NCI-H2029 treated with DMSO at 0.1 percent for 48 hours (cell line): Measurements from ENCODE around the gene GPSM1.
"Not testable (repeated sequence)": the region's sequence is repeated elsewhere in the genome, so short reads cannot be mapped to it uniquely, and the experiment has no call there.

ENCODE experiments used
- DNase-seq: peaks from one replicate; lab custom pipeline; 2025; lab: John Stamatoyannopoulos, UW

GPSM1 gene

DNA sequence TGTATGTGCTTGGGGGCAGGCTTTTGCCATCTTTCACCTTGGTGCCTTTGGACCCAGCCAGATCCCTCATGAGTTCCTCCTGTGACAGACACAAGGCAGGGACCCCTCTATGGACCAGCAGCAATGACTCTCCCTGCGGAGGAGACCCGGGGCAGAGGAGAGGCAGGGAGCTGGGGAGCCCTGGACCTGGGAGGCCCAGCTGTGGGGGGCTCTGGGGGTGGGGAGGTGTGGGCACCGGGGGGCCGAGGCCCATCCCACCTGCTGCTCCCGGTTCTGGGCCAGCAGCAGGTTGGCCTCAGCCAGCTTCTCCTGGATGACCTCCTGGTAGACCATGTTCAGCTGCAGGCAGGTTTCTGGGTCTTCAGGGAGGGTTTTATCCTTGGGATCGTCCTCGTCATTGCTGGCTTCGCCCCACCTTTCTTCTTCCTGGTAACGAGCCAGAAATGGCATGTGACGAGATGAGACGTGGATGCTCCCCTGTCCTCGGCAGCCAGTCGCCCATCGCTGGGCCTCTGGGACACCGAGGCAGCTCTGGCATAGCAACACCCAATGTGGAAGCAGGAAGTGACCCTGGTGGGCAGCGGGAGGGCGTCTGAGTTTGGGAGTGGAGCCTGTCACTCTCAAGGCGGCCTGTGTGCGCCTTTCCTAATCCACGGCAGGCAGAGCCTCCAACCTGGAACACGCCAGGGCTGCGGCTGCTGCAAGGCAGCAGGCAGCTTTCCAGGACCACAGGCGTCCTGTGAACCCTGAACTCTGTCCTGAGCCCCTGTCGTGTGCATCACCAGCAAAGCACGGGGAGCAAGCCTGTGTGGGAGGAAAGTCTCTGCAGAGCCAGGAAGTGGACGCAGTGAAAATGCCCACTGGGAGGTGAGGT is 68.2 kb downstream of the GPSM1 start:
- DNase-seq, result no peak

DNA sequence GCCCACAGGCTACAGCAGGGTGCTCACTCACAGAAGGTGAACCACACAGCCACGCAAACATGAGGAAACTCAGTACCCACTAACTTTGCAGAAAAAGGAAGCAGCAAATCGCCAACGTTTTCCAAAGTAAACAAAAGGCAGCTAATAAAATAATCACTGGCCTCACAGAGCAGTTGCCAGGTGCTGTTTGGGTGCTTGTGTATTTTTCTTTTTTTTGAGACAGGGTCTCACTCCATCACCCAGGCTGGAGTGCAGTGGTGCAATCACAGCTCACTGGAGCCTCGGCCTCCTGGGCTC is 68.8 kb downstream of the GPSM1 start:
- no peak for DNase-seq

DNA sequence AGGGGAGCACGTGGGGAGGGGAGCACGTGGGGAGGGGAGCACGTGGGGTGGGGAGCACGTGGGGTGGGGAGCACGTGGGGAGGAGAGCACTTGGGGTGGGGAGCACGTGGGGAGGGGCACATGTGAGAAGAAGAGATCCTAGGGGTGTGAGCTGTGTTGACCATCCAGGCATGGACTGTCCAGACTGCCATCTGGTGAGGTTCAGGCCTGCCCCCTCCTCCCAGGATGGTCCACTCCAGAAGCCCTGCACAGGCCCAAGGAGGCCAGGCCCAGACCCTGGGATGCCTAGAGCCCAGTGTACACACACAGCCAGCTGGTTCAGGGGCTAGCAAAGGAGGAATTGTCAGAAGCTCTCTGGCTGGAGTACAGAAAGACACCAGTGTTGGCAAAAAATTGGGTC is 70.3 kb downstream of the GPSM1 start:
- no peak for DNase-seq

DNA sequence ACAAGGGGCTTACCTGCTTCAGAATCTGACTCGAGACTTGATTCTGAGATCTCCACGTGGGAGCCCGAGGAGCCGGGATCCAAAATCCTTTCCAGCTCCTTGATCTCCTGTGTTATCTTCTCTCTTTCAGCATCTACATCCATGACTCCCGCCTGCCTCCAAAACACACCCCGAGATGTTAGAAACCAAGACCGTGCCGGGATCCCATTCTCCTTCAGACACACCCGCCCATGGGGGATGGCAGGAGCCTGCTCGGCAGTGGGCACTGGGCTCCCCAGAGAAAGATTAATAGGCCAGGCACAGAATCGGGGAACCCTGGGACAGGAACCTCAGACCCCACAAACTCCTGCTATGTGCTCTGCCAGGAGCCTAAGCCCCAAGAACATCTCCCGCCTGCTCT is 70.9 kb downstream of the GPSM1 start:
- DNase-seq, result no peak

DNA sequence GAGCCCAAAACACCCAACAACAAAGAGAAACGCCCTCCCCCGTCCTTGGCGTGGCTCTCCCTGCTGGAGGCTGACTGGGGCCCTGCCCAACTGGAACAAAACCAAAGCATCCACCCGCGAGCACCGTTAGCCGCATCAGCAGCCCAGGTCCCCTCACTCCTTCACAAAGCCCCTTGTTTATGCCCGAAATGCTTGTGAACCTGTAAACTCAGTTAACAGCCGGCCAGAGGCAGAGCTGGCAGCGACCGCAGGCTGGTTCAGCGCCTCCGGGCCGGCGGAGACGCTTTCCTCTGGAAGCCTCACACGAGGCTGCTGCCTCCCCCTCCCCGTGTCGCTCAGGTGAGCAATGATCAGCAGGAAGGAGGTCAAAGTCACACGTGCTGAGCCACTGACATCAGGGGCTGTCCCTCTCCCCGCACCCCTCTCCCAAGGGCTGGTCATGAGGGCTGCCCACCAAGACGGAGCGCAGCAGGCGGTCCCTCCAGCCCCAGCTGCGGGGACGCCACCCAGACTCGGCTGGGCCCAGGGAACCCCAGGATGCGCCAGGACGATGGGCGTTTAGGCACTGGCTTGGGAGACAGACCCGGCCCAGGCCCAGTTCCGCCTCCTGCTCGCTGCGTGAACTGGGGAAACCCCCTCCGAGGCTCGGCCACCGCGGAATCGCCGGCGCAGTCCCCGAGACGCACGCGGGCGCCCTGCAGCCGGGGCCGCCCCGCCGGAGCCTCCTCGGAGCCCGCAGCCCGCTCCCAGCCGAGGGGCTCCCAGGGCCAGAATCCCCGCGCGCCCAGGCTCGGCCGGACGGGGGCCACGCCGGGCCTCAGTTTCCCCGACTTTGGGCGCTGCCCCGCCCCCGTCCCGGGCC is 72.1 kb downstream of the GPSM1 start:
- DNase-seq, result no peak

DNA sequence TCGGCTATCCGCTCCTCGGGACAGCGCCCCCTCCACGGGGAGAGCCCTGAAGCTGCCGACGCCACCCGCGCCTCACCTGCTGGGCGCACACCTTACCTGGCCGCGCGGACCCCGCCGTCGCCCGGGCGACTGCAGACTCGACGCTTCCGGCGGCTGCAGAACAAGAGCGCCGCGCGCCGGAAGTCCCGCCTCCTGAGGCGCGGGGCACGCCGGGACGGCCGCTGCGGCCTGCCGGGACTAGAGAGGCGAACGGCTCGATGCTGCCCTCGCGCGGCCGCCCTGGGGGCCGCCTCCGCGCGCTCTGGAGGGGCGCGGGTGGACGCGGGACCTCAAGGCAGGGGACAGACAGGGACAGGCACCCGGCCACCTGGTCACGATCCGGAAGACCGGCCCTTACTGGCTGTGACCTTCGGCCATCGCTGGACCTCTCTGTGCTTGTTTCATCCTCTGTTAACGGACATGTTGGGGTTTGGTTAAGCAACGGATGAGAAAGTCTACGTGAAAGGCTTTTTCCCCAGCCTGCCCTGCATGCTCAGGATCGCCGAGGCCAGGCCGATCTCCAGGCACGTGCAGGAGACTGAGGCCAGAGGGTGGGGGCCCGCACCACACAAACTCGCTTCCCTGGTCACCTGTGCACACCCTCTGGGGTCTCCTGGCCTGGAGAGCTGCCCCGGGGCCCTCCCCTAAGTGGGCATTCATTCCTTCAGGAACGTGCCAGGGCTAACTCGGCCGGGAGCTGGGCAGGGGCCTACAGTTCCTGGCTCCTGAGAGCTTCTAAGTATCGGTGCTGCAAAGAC is 72.9 kb downstream of the GPSM1 start, which contains the start of gene SNAPC4:
Gene SNAPC4 (minus strand): TSS at position 133 of the 797 bp plus-strand sequence. CDS start 1,742 bp downstream, outside the sequence.
- DNase-seq, result peak; percentile 60

DNA sequence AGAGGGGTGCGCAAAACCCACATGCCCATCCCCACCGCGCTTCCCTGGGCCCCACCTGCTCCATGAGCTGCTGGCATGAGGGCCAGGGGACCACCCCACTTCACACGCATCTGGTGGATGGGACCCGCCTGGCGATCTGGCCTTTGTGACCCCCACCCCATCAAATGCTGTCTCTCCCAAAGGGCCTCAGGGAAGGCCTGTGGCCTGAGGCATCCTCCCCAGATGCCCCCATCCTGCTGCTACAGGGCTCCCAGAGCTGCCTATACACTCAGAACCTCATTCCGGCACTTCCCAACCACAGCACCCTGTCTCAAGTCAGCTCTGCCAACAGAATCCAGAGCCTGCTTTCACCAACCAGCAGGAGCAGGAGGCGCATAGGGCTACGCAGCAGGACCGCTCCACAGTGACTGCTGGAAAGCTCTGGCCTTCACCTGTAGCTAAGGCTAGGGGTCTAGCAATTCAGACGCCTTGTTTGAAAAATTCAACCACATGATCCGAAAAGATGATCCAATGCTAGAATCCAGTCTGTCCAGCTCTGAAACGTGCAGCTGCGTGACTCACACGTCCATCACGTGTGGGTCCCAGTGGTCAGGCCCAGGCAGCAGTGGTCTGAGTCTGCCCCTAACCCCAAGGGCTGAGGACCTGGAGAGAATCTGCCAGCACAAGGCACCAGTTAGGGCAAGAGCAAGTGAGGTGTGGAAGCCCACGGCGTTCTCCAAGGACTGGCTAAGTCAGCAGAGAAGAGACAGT is 74.0 kb downstream of the GPSM1 start:
- DNase-seq, result no peak

DNA sequence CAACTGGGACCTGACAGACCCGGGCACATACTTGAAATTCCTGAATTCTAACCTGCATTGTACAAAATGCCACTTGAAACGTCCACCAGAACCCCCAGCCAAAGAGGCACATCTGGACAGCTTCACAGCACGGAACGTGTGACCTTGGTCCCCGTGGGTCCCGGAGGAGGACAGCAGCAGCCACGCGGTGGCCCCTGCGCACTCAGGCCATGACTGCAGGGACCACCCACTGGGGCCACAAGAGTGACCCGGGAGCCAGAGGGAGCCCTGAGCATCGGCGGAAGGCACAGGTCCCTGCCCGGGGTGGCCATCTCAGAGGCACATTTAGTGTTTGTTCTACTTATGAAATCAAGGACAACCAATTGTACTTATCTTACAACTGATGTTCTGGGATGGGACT is 74.7 kb downstream of the GPSM1 start:
- no peak for DNase-seq

DNA sequence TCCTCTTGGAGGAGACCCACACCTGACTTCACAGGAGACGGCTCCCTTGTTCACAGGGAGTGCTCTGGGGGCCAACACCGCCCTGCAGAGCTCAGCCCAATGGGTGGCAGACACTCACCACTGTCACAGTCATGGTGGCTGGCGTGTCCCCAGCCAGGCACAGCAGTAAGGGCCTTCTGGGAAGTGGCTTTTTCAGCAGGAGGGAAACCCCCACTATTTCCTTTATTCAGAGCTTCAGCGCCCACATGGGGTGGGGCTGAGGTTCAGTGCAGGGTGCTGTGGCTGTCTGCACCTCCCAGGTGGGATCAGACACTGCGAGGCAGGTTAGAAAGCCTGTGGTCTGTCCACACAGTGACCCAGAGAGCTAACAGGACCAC is 76.2 kb downstream of the GPSM1 start:
- DNase-seq, result no peak

DNA sequence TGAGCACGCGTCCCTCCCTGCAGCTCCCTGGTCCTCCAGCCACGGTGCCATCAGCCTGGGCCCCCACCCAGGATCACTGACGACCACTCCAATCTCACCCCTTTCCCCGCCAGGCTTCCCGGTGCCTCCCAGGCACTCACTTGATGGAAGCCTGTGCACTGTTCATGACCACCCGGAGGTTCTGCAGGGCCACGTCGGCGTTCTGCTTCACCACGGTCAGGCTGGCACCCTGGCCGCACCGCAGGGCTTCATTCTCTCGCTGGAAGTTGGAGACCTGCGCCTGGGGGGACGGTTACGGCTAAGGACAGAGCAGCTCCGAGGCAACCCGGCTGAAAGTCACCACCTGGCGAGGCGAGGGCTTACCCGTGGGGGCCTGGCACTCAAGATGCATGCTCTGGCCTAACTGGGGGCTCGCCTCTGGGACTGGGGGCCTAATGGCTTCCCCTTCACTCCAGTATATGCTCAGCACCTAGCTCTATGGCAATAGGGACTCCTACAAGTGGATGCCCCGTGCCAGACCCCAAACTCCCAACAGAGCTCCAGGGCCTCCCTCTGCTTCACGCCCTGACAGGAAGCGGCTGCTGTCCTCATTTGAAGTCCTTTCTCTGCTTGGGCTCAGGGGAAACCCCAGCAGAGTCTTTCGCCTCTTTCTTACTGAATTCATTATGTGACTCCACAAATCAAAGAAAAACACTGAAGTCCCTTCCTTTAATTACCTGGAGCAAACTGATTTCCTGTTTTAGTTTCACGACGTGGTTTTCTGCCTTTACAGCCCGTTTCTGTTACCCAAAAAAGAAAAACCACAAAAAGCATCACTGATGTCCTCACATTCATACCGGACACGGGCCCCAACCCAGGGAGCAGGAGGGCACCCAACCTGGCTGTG is 76.8 kb downstream of the GPSM1 start:
- DNase-seq, result no peak

DNA sequence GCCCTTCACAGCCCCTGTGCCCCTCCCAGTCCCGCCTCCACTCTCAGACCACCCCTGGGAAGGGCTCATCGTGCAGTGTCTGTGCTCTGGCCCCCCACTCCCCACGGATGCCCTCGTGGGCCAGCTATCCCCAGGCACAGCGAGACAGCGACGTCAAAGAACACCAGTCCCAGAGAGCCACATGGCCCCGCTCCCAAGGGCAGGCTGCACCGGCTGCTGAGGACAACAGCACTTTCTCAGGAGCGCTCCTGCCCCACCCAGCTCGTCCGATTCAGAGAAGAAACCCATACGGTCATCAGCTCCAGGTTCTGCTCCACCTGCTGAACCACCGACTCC is 77.4 kb downstream of the GPSM1 start:
- no peak for DNase-seq

DNA sequence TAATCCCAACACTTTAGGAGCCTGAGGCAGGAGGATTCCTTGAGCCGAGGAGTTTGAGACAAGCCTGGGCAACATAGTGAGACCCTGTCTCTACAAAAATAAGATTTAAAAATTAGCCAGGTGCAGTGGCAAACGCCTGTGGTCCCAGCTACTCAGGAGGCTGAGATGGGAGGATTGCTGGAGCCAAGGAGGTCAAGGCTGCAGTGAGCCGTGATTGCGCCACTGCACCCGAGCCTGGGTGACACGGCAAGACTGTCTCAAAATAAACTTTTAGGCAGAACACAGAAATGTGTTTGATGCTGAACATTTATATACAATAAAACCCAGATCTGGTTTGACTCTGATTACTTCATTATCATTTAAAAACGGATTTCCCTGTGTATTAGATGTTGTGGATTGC is 78.1 kb downstream of the GPSM1 start:
- no peak for DNase-seq

DNA sequence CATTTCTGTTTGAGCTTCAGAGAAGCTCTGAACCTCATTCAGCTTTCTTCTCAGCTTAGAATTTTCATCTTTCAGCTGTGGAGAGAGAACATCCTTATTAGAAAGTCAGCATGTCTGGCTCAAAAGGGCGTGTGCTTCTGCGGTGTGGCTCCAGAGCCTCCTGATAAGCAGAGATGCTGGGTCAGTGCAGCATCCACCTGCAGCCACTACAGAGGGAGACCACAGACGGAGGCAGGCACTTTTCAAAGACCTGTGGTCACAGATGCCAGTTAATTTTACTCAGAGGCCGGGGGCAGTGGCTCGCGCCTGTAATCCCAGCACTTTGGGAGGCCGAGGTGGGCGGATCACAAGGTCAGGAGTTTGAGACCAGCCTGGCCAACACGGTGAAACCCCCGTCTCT is 78.6 kb downstream of the GPSM1 start:
- DNase-seq, result not testable (repeated sequence)

DNA sequence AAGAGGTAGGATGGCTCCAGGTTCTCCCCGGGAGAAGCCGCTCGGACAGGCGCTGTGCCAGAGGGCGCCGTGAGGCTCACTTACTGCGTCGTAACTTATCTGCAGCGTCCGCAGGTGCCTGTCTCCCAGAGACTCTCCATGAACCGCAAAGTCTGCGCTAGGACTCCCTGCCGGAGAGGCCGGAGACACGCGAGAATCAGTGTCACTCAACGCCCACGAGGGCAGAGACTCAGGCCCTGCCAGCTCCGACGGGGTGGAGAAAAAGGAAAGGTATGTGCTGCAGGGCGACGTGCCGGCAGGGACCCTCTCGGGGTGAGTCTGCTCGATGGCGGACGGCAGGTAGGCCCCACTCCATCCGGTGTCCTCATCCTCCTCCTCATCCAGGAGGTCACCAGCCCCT is 79.7 kb downstream of the GPSM1 start:
- DNase-seq, result not testable (repeated sequence)

DNA sequence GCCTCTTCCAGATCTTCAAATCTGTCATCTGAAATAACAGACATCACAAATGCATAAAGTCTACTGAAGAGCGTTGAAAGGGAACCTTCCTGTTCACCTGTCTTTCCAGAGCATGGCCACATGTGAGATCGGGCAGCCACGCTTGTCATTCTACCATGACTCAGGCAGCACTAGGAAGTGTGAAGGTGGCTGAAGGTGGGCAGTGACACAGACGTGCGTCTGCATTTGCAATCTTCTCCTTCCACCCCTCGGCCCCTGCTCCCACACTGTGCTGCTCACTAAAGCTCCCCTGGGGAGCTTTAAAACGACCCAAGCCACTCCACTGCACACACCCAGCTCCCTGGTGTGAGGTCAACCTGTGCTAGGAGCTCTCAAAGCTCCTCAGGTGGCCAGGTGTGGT is 80.6 kb downstream of the GPSM1 start:
- no peak for DNase-seq
